Ovary (tissue), 3 donors: ENCODE data around the gene PLEKHG2.

ENCODE experiments used
- POLR2A ChIP-seq: fragments of 450-650 bp; IDR thresholded peaks from one replicate; pipeline ENCODE4 v1.6.1; 2017; ENCODE audit warnings: antibody characterized with exemption, mild to moderate bottlenecking, moderate library complexity
- TF ChIP-seq, protein P1 (sequence below), 3 donors: fragments of 450-650 bp in 2 of 3; fragments of 200-600 bp in 1 of 3; IDR thresholded peaks; one replicate each; pipeline versions ENCODE4 v1.5.1 to v1.8.0; 2016 to 2022; ENCODE audit warnings: antibody characterized with exemption in 3 of 3, mild to moderate bottlenecking in 1 of 3
- donor health status: DM: no; HTN: no; CAD: no.

GRCh38 chr19:39375929-39376328, 36.5 kb upstream of the PLEKHG2 start:
- TF ChIP-seq, protein P1, sequence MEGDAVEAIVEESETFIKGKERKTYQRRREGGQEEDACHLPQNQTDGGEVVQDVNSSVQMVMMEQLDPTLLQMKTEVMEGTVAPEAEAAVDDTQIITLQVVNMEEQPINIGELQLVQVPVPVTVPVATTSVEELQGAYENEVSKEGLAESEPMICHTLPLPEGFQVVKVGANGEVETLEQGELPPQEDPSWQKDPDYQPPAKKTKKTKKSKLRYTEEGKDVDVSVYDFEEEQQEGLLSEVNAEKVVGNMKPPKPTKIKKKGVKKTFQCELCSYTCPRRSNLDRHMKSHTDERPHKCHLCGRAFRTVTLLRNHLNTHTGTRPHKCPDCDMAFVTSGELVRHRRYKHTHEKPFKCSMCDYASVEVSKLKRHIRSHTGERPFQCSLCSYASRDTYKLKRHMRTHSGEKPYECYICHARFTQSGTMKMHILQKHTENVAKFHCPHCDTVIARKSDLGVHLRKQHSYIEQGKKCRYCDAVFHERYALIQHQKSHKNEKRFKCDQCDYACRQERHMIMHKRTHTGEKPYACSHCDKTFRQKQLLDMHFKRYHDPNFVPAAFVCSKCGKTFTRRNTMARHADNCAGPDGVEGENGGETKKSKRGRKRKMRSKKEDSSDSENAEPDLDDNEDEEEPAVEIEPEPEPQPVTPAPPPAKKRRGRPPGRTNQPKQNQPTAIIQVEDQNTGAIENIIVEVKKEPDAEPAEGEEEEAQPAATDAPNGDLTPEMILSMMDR (IDR thresholded peaks at IDR 0.05) = no peak
- no peak for TF ChIP-seq POLR2A
